ENCODE data around the gene GAST.
A peak's percentile ranks its signal among the peaks of the same experiment; 100 is the strongest.

Gene GAST

DNA sequence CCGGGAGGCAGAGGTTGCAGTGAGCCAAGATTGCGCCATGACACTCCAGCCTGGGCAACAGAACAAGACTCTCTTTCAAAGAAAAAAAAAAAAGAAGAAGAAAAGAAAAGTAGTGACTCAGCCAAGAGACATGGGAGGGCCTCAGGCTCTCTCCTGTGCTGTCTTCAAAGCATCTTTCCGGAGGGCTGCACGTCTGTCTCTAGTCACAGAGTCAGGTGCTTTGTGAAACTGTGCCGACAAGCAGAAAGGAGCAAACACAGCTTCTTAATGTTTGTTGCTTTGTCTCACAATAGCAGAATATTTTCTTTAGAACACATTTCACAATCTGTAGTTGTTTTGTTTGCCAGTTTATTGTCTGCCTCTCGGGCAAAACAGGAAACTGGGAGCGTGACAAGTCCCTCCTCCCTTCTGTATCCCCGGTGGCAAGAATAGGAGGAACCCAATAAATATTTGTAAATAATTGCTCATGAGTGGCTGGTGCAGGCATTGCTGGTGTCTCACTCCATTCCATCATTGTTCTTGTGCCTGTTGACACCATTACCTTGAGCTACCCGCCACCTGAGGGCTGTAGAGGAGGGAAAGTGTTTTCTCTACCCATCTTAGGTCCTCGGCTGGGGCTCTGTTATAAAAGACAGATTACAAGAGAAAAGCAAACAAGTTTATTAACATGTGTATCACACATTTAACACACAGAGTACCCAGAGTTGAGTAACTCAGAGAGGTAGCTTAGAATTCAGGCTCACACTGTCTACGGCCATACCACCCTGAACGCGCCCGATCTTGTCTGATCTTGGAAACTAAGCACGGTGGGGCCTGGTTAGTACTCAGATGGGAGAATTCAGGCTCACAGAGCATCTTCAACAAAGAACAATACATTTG, 5.5 kb downstream of the GAST start:
- DNase-seq = no peak

DNA sequence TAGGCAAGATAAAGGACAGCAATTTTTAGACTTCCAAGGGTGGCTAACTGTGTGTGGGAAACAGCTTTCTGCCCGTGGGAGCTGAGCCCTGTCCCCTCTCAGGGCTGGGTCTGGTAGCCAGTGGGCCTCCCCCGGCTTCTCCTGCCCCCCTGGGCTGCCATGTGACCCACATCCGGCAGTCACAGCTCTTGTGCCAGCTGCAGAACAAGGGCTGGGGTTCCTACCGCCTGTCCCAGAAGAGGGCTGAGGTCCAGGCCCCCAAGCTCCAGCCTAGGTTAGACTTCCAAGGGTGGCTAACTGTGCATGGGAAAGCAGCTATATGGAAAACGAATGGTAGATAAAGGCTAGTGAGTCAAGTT, 6.1 kb downstream of the GAST start:
- DNase-seq = no peak

GRCh38 chr17:41722231-41722630, 10.1 kb downstream of the GAST start:
- DNase-seq = no peak

DNA sequence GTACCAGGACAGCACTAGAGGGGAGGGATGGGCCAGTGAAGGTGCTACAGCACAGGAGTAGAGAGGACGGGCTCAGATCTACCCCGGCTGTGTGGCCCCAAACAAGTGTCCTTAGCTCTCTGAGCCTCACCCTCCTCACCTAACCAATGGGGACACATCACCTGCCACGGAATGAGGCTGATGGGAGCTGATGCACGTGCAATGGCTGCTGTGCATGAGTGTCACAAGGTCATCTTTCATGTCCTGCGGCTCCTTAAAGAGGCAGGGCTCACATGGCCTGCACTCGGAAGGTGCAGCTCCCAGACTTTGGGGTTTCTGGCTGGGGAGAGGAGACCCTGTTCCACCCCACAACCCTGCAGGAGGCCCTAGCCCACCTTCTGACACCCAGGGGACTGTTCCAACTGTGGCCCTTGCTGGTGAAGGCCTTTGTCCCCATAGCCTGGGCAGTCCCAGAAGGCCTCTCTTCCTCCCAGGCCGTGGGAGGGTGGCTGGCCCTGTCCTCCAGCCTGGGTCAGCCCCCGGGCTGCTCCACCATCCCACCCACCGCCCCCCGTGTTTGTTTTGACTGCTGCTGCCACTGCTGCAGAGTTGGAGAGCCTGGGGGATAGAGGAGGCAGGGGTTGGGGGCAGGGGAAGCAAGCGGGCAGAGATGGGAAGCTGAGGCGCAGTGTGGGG, 11.8 kb downstream of the GAST start:
- DNase-seq = no peak

DNA sequence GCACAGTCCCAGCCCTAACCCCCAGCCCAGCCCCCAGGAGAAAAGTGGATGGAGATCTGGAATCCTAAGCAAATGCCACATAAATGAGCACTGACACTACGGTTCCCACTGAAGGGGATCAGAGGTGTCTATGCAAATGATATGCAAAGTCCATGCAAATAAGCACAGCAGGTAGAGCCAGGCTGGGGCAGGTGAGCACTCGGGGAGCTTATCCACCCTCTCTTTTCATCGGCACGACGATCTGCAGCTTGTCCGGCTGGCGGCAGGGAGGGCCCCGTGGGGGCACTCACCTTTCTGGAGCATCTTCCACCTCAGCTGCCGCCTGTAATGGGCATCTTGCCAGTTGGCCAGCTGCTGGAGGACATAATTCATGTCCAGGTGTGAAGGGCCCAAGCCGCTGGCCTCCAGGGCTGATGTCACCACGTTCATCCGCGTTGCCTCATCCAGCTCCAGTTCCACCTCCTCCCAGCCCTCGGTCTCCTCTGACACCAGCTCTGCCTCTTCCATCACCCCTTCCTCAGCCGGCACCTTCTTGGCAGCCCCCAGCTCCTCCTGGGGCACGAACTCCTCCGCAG, 12.4 kb downstream of the GAST start:
- no peak for DNase-seq

DNA sequence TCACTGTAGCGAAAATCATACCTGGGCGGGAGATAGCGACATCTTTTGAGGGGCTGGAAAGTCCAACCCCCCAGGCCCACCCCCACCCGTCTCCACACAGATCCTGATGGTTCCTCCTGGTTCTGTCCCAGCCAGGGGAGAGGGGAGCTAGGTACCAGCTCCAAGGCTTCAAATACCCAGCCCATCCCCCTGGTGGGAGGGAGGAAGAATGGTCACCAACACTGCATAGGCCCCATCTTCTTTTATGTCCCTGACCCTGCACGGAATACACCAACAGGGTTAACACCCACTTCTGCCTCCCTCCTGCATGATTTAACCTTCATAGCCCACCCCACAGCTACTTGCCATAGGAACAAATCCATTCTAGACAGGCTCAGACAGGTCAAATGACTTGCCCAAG, 13.0 kb downstream of the GAST start:
- DNase-seq = no peak

GRCh38 chr17:41728056-41728455, 15.9 kb downstream of the GAST start:
- DNase-seq = no peak

- no peak for DNase-seq
Observed at GRCh38 chr17:41730479-41730878, 18.3 kb downstream of the GAST start.

DNA sequence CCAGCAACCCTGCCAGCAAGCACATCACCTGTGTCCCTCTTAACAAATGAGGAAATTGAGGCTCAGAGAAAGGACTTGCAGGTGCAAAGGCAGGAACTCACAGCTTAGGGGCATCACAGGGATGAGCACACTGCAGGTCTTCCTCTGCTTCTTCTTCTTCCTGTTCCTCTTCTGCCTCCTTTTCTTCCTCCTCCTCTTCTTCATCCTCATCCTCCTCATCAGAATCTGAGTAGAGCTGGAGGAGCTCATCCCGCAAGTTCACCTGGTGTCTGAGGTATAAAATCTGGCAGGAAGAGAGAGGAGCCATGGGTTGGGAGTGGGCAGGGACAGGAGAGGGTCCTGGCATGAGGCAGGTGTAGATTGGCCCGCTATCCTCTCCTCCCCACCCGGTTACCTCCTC, 19.7 kb downstream of the GAST start:
- DNase-seq = no peak

DNA sequence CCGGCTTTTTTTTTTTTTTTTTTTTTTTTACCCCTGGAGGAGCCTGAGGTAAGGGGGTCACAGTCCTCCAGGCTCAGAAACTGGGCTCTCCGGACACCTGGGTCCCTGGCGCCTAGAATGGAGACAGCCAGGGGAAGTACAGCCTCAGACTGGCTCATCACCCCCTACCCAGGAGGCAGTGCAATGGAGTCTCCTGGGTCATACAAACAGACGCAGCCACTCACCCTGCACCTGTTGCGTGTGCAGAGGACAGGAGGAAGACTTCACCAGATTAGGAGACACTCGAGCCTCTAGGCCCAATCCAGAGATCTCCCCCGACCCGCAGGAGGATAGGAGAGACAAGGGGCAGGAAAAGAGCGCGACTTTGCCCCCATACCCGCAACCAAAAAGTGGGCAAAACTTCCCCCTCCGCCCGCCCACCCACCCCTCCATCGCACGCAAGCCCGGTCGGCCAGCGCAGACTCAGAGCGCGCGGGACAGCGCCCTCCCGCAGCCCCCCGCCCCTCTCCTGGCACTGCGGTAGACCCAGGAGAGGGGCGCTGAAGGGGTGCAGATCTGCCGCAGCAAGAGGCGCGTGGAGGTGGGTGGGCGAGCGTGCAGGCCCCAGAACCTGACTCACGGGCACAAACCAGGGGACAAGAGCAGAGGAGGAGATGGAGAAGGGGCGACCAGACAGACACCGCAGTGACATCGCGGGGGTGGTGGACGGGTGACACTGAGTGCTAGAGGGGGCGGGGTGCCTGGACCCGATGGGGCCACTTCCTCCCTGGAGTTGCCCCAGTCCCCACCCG, 21.4 kb downstream of the GAST start:
- no peak for DNase-seq

GRCh38 chr17:41734139-41734948, 22.2 kb downstream of the GAST start, which contains the start of gene HAP1:
Gene HAP1, minus strand, starts transcription at chr17:41734643. Its CDS starts 9 bp downstream, at chr17:41734634.
- DNase-seq = no peak

DNA sequence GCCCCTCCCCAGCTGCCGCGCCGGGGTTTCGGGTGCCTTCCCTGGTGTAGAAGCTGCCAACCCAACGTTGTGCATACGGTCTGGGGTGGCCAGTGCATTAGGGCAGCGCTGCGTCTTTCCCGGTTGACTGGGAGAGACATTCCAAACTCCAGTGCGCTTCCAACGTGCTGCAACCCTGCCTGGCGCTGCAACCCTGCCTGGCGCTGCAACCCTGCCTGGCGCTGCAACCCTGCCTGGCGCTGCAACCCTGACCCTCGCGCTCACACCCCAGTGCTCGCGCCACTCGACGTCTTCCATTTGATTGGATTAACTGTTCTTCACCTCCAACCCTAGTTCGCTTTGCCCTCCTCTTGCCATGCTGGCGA, 22.8 kb downstream of the GAST start:
- DNase-seq = no peak

DNA sequence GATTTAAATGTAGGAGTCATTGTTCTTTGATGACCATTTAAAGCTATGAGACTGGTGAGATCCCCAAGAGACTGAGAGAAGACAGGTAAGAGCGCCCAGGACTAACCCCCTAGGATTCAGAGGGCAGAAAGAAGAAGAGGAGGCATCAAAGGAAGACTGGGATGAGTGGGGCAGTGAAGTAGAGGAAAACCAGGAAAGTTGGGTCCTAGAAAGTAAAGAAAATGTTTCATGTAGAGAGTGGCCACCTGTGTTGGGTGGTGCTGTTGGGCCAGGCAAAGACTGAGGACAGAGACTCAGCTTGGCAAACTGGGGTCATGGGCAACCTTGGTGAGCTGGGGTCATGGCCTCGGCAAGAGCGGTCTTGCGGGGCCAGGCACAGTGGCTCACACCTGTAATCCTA, 23.6 kb downstream of the GAST start:
- no peak for DNase-seq

DNA sequence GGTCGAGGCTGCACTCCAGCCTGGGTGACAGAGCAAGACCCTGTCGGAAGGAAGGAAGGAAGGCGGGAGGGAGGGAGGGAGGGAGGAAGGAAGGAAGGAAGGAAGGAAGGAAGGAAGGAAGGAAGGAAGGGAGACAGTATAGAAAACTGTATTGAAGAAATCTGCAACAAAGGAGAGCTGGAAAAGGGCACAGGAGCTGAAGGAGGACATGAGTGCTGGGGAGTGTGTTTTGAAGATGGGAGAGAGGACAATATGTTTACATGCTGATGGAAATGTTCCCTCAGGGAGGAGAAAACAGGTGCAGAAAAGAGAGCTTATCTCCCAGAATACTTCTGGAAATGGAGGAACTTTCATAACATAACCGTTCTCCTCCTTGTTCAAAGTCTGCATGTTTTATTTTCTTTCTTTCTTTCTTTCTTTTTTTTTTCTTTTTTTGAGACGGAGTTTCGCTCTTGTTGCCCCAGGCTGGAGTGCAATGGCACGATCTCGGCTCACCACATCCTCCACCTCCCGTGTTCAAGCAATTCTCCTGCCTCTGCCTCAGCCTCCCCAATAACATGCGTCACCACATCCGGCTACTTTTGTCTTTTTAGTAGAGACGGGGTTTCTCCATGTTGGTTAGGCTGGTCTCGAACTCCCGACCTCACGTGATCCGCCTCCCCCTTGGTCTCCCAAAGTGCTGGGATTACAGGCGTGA, 25.0 kb downstream of the GAST start:
- no peak for DNase-seq

DNA sequence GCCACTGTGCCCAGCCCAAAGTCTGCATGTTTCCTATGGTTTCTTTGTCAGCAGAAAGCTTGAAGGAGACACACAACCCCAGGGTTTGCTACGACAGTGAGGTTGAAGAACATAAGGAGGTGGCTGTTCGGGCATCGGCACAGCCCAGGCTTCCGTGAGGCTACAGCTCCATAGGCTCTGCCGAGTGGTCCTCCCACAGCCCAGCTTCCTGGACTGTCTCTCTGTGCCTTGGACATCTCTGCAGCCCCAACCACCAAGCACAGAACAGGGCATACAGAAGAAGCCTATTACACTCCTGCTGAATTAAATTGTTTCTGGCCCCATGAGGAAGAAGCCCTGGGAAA, 25.5 kb downstream of the GAST start:
- no peak for DNase-seq

DNA sequence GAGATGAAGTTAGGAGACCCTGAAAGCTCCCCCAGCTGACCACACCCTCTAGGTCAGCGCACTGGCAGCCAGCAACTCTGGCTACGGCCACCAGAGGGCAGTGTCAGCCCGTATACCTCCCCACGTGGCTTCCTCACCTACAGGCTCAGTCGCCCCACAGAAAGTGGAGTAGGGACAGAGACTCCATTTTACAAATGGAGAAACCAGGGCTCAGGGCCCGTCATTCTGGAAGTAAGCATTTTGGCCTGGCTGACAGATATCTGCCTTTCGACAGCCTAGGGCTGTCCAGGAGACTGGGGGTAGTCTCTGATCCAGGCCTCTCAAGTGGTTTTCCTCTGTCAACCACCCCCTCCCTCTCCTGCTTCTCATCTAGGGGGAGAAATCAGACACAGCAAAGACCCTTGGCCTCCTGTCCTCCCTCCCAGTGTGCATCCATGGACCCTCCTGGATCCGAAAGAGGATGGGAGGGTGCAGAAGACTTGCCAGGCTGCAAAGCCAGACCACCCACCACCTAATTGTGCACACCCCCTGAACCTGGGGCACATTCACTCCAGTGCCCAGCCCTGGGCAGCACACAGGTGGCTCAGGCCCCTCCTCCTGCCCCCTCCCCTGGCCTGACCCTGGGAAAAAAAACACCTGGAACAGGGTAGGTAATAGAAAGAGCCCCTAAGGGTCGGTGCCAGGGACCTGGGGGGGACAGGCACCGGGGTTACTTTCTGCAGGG, 26.1 kb downstream of the GAST start:
- DNase-seq = peak; percentile 72 to 74

DNA sequence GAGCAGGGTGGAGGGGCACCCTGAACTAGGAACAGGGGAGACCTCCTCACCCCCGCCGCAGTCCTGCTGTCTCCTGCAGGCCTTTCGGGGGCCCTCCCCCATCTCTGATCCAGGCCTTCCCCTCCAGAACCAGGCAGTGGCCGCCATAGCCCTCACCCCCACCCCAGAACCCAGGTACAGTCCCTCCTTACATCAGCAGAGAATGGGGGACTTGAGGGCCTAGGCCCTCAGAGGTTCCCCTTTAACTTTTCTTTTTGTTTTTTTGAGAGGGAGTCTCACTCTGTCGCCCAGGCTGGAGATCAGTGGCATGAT, 26.6 kb downstream of the GAST start:
- DNase-seq = no peak

GRCh38 chr17:41739661-41740352, 27.7 kb downstream of the GAST start:
- no peak for DNase-seq

DNA sequence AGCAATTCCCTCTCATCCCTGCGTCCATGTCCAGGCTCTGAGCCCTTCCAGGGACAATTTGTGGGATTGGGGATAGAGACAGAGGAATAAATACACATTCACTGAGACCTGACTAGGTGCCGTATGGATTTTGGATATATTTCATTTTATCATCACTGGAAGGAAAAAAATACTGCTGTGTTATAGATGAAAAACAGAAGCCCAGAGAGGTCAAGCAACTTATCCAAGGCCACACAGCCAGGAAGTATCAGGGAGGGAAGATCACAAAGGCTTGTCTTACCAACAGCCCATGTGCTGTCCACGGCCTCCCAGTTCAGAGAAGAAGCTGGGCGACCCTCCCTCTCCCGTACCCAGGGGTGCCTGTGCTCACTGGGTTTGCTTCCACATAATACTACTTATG, 28.4 kb downstream of the GAST start:
- no peak for DNase-seq

- no peak for DNase-seq
Observed at GRCh38 chr17:41741709-41742108, 29.6 kb downstream of the GAST start.

DNA sequence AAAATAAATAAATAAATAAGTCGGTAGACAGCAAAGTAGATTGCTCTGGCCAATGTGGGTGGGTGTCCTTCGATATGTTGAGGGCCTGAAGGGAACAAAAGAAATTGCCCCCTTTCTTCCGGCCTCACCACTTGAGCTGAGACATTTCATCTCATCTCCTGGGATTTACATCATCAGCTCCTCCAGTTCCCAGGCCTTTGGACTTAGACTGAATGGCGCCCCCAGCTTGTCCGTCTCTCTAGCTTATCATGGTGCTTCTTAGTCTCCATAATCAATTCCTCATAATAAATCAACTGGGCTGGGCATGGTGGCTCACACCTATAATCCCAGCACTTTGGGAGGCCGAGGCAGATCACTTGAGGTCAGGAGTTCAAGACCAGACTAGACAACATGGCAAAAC, 36.1 kb downstream of the GAST start:
- DNase-seq = no peak
